ENCODE results near the gene DICER1. TPM values are rescaled to one million over a fixed set of nuclear protein-coding genes. Genes with fewer than 3 reads are reported as not detected.

The DICER1 gene
- polyA plus RNA-seq, 1 donor from 2014 or later: 17.9 TPM

- Mint-ChIP-seq H3K36me3 (peaks cover 13% of the 10 kb centered on the region), H3K27ac (no peak overlapping the region), H3K4me1 (peaks cover 0 to 2% (median 0%) of the 10 kb centered on the region in 3 donors), H3K27me3 (no peaks in the 10 kb centered on the region), H3K4me3 (no peak overlapping the region), H3K9me3 (no peaks in the 10 kb centered on the region)
These were observed 50.4 kb downstream of the DICER1 start for GRCh38 chr14:95106971-95107370.

- H3K9me3 Mint-ChIP-seq: no peaks in the 10 kb centered on the region
- peaks cover 0 to 4% (median 4%) of the 10 kb centered on the region in 3 donors for H3K4me1 Mint-ChIP-seq
- no peak overlapping the region for H3K27ac Mint-ChIP-seq
- H3K27me3 Mint-ChIP-seq: no peaks in the 10 kb centered on the region
- peaks cover 13% of the 10 kb centered on the region for H3K36me3 Mint-ChIP-seq
- H3K4me3 Mint-ChIP-seq: no peak overlapping the region
These were observed 52.4 kb downstream of the DICER1 start for GRCh38 chr14:95104911-95105310.

GRCh38 chr14:95102680-95103044 lies 54.7 kb downstream of the DICER1 start:
- Mint-ChIP-seq H3K9me3 (no peaks in the 10 kb centered on the region), H3K4me3 (no peak overlapping the region), H3K27me3 (no peaks in the 10 kb centered on the region), H3K4me1 (peaks cover 4% of the 10 kb centered on the region in 3 donors), H3K36me3 (peaks cover 7% of the 10 kb centered on the region), H3K27ac (no peak overlapping the region)

- peaks cover 5% of the 10 kb centered on the region for H3K36me3 Mint-ChIP-seq
- no peaks in the 10 kb centered on the region for H3K27me3 Mint-ChIP-seq
- no peak overlapping the region for H3K4me3 Mint-ChIP-seq
- no peak overlapping the region for H3K27ac Mint-ChIP-seq
- H3K9me3 Mint-ChIP-seq: no peaks in the 10 kb centered on the region
- H3K4me1 Mint-ChIP-seq: peaks cover 4% of the 10 kb centered on the region in 3 donors
These were observed 55.3 kb downstream of the DICER1 start for GRCh38 chr14:95101736-95102679.

GRCh38 chr14:95098984-95099599 lies 58.2 kb downstream of the DICER1 start:
- H3K9me3 Mint-ChIP-seq: no peaks in the 10 kb centered on the region

GRCh38 chr14:95097385-95097784 lies 59.9 kb downstream of the DICER1 start:
- Mint-ChIP-seq H3K27me3 (no peaks in the 10 kb centered on the region), H3K4me3 (no peak overlapping the region), H3K4me1 (peaks cover 1 to 4% (median 4%) of the 10 kb centered on the region in 3 donors), H3K9me3 (no peaks in the 10 kb centered on the region), H3K36me3 (peaks cover 2% of the 10 kb centered on the region), H3K27ac (no peak overlapping the region)

More at GRCh38 chr14:95098984-95099599, 58.2 kb downstream of the DICER1 start:
- H3K36me3 Mint-ChIP-seq: peaks cover 5% of the 10 kb centered on the region
- no peak overlapping the region for H3K27ac Mint-ChIP-seq
- H3K4me3 Mint-ChIP-seq: no peak overlapping the region
- no peaks in the 10 kb centered on the region for H3K27me3 Mint-ChIP-seq
- peaks cover 4% of the 10 kb centered on the region in 3 donors for H3K4me1 Mint-ChIP-seq

GRCh38 chr14:95096476-95096875 lies 60.9 kb downstream of the DICER1 start:
- H3K27ac Mint-ChIP-seq: no peak overlapping the region
- peaks cover 1 to 4% (median 4%) of the 10 kb centered on the region in 3 donors for H3K4me1 Mint-ChIP-seq
- no peaks in the 10 kb centered on the region for H3K36me3 Mint-ChIP-seq
- no peaks in the 10 kb centered on the region for H3K9me3 Mint-ChIP-seq
- H3K4me3 Mint-ChIP-seq: no peak overlapping the region
- H3K27me3 Mint-ChIP-seq: no peaks in the 10 kb centered on the region

GRCh38 chr14:95095996-95096395 lies 61.3 kb downstream of the DICER1 start:
- H3K27me3 Mint-ChIP-seq: no peaks in the 10 kb centered on the region
- H3K36me3 Mint-ChIP-seq: no peaks in the 10 kb centered on the region
- H3K27ac Mint-ChIP-seq: peak overlapping the region in 1 of 3 donors; percentile 10
- H3K4me3 Mint-ChIP-seq: no peak overlapping the region
- H3K4me1 Mint-ChIP-seq: peaks cover 1 to 4% (median 4%) of the 10 kb centered on the region in 3 donors
- H3K9me3 Mint-ChIP-seq: no peaks in the 10 kb centered on the region

GRCh38 chr14:95092723-95093122 lies 64.6 kb downstream of the DICER1 start:
- Mint-ChIP-seq H3K9me3 (no peaks in the 10 kb centered on the region), H3K27ac (peak overlapping the region in 1 of 3 donors; percentile 73), H3K36me3 (no peaks in the 10 kb centered on the region), H3K4me1 (no peaks in the 10 kb centered on the region), H3K4me3 (no peak overlapping the region), H3K27me3 (no peaks in the 10 kb centered on the region)

- Mint-ChIP-seq H3K4me1 (no peaks in the 10 kb centered on the region), H3K9me3 (no peaks in the 10 kb centered on the region), H3K36me3 (no peaks in the 10 kb centered on the region), H3K4me3 (no peak overlapping the region), H3K27ac (no peak overlapping the region), H3K27me3 (no peaks in the 10 kb centered on the region)
These were observed 65.7 kb downstream of the DICER1 start for GRCh38 chr14:95091581-95091980.

GRCh38 chr14:95088665-95089064 lies 68.7 kb downstream of the DICER1 start:
- H3K36me3 Mint-ChIP-seq: no peaks in the 10 kb centered on the region
- H3K27me3 Mint-ChIP-seq: no peaks in the 10 kb centered on the region
- H3K4me1 Mint-ChIP-seq: no peaks in the 10 kb centered on the region
- H3K9me3 Mint-ChIP-seq: no peaks in the 10 kb centered on the region
- no peak overlapping the region for H3K4me3 Mint-ChIP-seq
- no peak overlapping the region for H3K27ac Mint-ChIP-seq

GRCh38 chr14:95087619-95088018 lies 69.7 kb downstream of the DICER1 start:
- Mint-ChIP-seq H3K4me3 (no peak overlapping the region), H3K27ac (no peak overlapping the region), H3K36me3 (no peaks in the 10 kb centered on the region), H3K27me3 (no peaks in the 10 kb centered on the region), H3K4me1 (no peaks in the 10 kb centered on the region), H3K9me3 (no peaks in the 10 kb centered on the region)

GRCh38 chr14:95085321-95085720 lies 72.0 kb downstream of the DICER1 start:
- Mint-ChIP-seq H3K27ac (peak overlapping the region in 2 of 3 donors; percentile 11 to 82), H3K4me1 (no peaks in the 10 kb centered on the region), H3K36me3 (no peaks in the 10 kb centered on the region), H3K4me3 (no peak overlapping the region), H3K9me3 (no peaks in the 10 kb centered on the region), H3K27me3 (no peaks in the 10 kb centered on the region)

GRCh38 chr14:95078867-95079266 lies 78.5 kb downstream of the DICER1 start:
- Mint-ChIP-seq H3K27ac (no peak overlapping the region), H3K4me3 (no peak overlapping the region)

GRCh38 chr14:95077345-95077744 lies 80.0 kb downstream of the DICER1 start:
- no peak overlapping the region for H3K4me3 Mint-ChIP-seq
- H3K36me3 Mint-ChIP-seq: peaks cover 4% of the 10 kb centered on the region
- peaks cover 3% of the 10 kb centered on the region for H3K27me3 Mint-ChIP-seq
- no peak overlapping the region for H3K27ac Mint-ChIP-seq
- H3K4me1 Mint-ChIP-seq: no peaks in the 10 kb centered on the region
- H3K9me3 Mint-ChIP-seq: peaks cover 2 to 11% (median 5%) of the 10 kb centered on the region in 3 donors

More at GRCh38 chr14:95078867-95079266, 78.5 kb downstream of the DICER1 start:
- peaks cover 3% of the 10 kb centered on the region for H3K27me3 Mint-ChIP-seq
- peaks cover 0 to 6% (median 2%) of the 10 kb centered on the region in 3 donors for H3K9me3 Mint-ChIP-seq
- no peaks in the 10 kb centered on the region for H3K4me1 Mint-ChIP-seq
- peaks cover 4% of the 10 kb centered on the region for H3K36me3 Mint-ChIP-seq

Data from IgD-negative memory B cell (primary cell).